SK-N-SH treated with all-trans-retinoic acid at 6 μM for 48 hours (cell line): ENCODE results near the gene PAOX.

Source experiments
- ATAC-seq: fragments of 200-7000 bp; cut with Tn5 transposase; 3 replicates; pipeline ENCODE4 v1.9.1; 2020; ENCODE audit warnings: mild to moderate bottlenecking, moderate library complexity
- ARNTL ChIP-seq: fragments of 450-650 bp; formaldehyde crosslinking; IDR thresholded peaks from 2 replicates; pipeline ENCODE4 v1.5.0; 2020; ENCODE audit warnings: low read depth, mild to moderate bottlenecking, moderate library complexity, borderline replicate concordance
- BACH2 ChIP-seq: fragments of 250-450 bp; sonication (Bioruptor Pico); IDR thresholded peaks from 2 replicates; pipeline ENCODE4 v1.9.0; 2021; ENCODE audit warnings: mild to moderate bottlenecking, borderline replicate concordance
- CREB5 ChIP-seq: fragments of 250-450 bp; sonication (Bioruptor Pico); IDR thresholded peaks from 2 replicates; pipeline ENCODE4 v1.5.1; 2020; ENCODE audit warnings: low read depth, mild to moderate bottlenecking, moderate library complexity
- CSRNP3 ChIP-seq: fragments of 250-450 bp; sonication (Bioruptor Pico); IDR thresholded peaks from 2 replicates; pipeline ENCODE4 v1.5.1; 2021; ENCODE audit warnings: mild to moderate bottlenecking, moderate library complexity
- ESRRG ChIP-seq: fragments of 250-450 bp; sonication (Bioruptor Pico); IDR thresholded peaks from 2 replicates; pipeline ENCODE4 v1.6.1; 2021; ENCODE audit warnings: mild to moderate bottlenecking
- GLIS3 ChIP-seq: fragments of 250-450 bp; sonication (Bioruptor Pico); IDR thresholded peaks from 2 replicates; pipeline ENCODE4 v1.5.0; 2020; ENCODE audit warnings: mild to moderate bottlenecking, moderate library complexity
- ISL1 ChIP-seq: fragments of 250-450 bp; sonication (Bioruptor Pico); IDR thresholded peaks from 2 replicates; pipeline ENCODE4 v2.1.2; 2022; ENCODE audit warnings: mild to moderate bottlenecking, moderate library complexity
- OSR1 ChIP-seq: fragments of 250-450 bp; sonication (Bioruptor Pico); IDR thresholded peaks from 2 replicates; pipeline ENCODE4 v1.8.0; 2022; ENCODE audit warnings: moderate library complexity, mild to moderate bottlenecking, inconsistent platforms
- POU6F1 ChIP-seq: fragments of 250-450 bp; sonication (Bioruptor Pico); IDR thresholded peaks from 2 replicates; pipeline ENCODE4 v1.8.0; 2021; ENCODE audit warnings: low read depth, mild to moderate bottlenecking, moderate library complexity, borderline replicate concordance
- SNAI2 ChIP-seq: fragments of 250-450 bp; sonication (Bioruptor Pico); IDR thresholded peaks from 2 replicates; pipeline ENCODE4 v1.5.0; 2020; ENCODE audit warnings: mild to moderate bottlenecking, moderate library complexity
- TCF4 ChIP-seq: fragments of 250-450 bp; sonication (Bioruptor Pico); IDR thresholded peaks from 2 replicates; pipeline ENCODE4 v1.8.0; 2021; ENCODE audit warnings: mild to moderate bottlenecking, moderate library complexity, borderline replicate concordance
- TOX ChIP-seq: fragments of 250-450 bp; sonication (Bioruptor Pico); IDR thresholded peaks from 2 replicates; pipeline ENCODE4 v1.8.0; 2021; ENCODE audit warnings: mild to moderate bottlenecking, moderate library complexity, borderline replicate concordance
- TSHZ2 ChIP-seq: fragments of 250-450 bp; sonication (Bioruptor Pico); IDR thresholded peaks from 2 replicates; pipeline ENCODE4 v1.5.0; 2020; ENCODE audit warnings: mild to moderate bottlenecking, moderate library complexity
- ZFP3 ChIP-seq: fragments of 250-450 bp; sonication (Bioruptor Pico); IDR thresholded peaks from 2 replicates; pipeline ENCODE4 v1.5.0; 2020; ENCODE audit warnings: mild to moderate bottlenecking, moderate library complexity
- ZFP30 ChIP-seq: fragments of 450-650 bp; formaldehyde crosslinking; IDR thresholded peaks from 2 replicates; pipeline ENCODE4 v1.5.0; 2022; ENCODE audit warnings: mild to moderate bottlenecking, moderate library complexity
- ZNF565 ChIP-seq: fragments of 450-650 bp; formaldehyde crosslinking; conservative IDR thresholded peaks from 2 replicates; pipeline ENCODE4 v1.5.0; 2020; ENCODE audit warnings: low read depth, mild to moderate bottlenecking, moderate library complexity
- ZNF70 ChIP-seq: fragments of 450-650 bp; formaldehyde crosslinking; IDR thresholded peaks from 2 replicates; pipeline ENCODE4 v1.5.0; 2020; ENCODE audit warnings: mild to moderate bottlenecking, moderate library complexity

The PAOX gene

GRCh38 chr10:133419211-133419950 lies 40.3 kb downstream of the PAOX start:
- TF ChIP-seq GLIS3 (CRISPR knock-in tag) (no peak), ARNTL (CRISPR knock-in tag) (no peak), ZNF70 (CRISPR knock-in tag) (no peak), OSR1 (no peak), ZFP30 (CRISPR knock-in tag) (no peak), ISL1 (CRISPR knock-in tag) (no peak), ESRRG (CRISPR knock-in tag) (no peak), BACH2 (CRISPR knock-in tag) (no peak), POU6F1 (CRISPR knock-in tag) (no peak), TOX (CRISPR knock-in tag) (no peak), TSHZ2 (CRISPR knock-in tag) (no peak), CREB5 (CRISPR knock-in tag) (no peak)
- TF ChIP-seq, all 23 proteins: peak for 0
- no peak; the same call in 2 of the 3 replicates for ATAC-seq

- TF ChIP-seq ZNF70 (CRISPR knock-in tag) (no peak), ZFP3 (CRISPR knock-in tag) (no peak), OSR1 (no peak), CREB5 (CRISPR knock-in tag) (no peak), TOX (CRISPR knock-in tag) (no peak)
- ATAC-seq = no peak
Measured at GRCh38 chr10:133420028-133420427, 41.0 kb downstream of the PAOX start.

- TF ChIP-seq ISL1 (CRISPR knock-in tag) (no peak), SNAI2 (CRISPR knock-in tag) (no peak), TSHZ2 (CRISPR knock-in tag) (no peak), ZNF565 (CRISPR knock-in tag) (no peak), TCF4 (no peak), CSRNP3 (CRISPR knock-in tag) (no peak), ZNF70 (CRISPR knock-in tag) (no peak)
- TF ChIP-seq, all 23 proteins: peak for 0
- ATAC-seq = no peak
Measured at GRCh38 chr10:133420579-133420978, 41.5 kb downstream of the PAOX start.
